GM21529 (cell line): ENCODE measurements around the gene AMH.
"Not testable (repeated sequence)": the region's sequence is repeated elsewhere in the genome, so short reads cannot be mapped to it uniquely, and the experiment has no call there.

Source experiments
- ATAC-seq: cut with Tn5 transposase; IDR thresholded peaks from one replicate; pipeline ENCODE4 v1.9.1; 2021; ENCODE audit not compliant: unreplicated experiment

Gene AMH

DNA sequence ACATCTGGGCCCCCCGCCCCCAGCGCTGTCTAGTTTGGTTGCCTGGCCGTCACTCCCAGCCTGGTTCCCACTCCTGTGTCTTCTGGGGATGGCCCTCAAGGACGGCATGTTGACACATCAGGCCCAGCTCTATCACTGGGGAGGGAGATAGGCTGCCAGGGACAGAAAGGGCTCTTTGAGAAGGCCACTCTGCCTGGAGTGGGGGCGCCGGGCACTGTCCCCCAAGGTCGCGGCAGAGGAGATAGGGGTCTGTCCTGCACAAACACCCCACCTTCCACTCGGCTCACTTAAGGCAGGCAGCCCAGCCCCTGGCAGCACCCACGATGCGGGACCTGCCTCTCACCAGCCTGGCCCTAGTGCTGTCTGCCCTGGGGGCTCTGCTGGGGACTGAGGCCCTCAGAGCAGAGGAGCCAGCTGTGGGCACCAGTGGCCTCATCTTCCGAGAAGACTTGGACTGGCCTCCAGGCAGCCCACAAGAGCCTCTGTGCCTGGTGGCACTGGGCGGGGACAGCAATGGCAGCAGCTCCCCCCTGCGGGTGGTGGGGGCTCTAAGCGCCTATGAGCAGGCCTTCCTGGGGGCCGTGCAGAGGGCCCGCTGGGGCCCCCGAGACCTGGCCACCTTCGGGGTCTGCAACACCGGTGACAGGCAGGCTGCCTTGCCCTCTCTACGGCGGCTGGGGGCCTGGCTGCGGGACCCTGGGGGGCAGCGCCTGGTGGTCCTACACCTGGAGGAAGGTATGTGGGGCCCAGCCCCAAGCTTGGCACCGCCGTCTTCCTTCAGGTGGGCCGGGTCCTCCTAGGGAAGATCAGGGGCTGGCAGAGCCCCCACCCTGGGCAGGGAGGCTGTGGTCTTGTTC, at the start of gene AMH:
Gene AMH, plus strand, starts transcription at position 314 of the 857 bp plus-strand sequence. Its CDS starts 10 bp downstream, at position 324.
- no peak for ATAC-seq

DNA sequence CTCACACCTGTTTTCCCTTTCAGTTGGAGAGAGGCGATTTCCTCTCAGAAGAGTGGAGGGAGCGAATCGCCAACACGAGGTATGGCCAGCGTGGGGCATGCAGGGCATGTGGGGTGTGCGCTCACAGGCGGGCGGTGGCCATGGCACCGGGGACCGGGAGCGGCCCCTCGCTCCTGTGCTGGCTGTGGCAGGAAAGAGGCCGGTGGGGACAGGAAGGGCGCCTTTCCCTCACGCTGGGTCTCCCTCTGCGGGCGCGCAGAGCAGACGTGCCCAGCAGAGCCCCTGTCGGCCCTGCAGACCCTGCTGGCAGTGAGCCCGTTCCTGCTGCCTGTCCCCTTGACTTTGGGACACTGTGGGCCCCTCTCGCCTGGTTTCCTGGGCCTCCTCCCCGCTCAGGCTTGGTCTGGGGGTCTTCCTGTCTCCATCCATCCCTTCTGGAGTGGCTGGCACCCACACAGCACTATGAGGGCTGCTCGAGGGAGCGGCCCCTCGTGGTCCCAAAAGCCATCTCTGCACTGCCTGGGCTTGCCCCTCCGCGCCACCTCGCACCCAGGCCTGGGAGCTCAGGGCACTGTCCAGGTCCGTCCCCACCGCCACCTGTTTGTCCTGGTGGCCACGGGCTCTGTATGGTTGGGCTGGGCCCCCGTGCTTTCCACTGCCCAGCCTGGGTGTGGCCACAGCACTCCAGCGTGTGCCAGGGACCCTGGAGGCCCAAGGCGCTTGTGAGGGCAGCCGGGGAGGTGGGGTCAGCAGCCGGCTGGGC, 49.1 kb upstream of the AMH start:
- ATAC-seq = no peak

DNA sequence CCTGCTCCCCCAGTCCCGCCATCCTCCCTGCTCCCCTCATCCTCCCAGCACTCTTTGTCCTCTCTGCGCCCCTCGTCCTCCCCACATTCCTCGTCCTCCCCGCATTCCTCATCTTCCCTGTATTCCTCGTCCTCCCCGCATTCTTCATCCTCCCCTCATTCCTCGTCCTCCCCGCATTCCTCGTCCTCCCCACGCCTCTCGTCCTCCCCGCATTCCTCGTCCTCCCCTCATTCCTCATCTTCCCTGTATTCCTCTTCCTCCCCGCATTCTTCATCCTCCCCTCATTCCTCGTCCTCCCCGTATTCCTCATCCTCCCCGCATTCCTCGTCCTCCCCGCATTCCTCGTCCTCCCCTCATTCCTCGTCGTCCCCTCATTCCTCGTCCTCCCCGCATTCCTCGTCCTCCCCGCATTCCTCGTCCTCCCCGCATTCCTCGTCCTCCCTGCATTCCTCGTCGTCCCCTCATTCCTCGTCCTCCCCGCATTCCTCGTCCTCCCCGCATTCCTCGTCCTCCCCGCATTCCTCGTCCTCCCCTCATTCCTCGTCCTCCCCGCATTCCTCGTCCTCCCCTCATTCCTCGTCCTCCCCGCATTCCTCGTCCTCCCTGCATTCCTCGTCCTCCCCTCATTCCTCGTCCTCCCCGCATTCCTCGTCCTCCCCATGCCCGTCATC, 48.4 kb upstream of the AMH start:
- ATAC-seq = not testable (repeated sequence)

DNA sequence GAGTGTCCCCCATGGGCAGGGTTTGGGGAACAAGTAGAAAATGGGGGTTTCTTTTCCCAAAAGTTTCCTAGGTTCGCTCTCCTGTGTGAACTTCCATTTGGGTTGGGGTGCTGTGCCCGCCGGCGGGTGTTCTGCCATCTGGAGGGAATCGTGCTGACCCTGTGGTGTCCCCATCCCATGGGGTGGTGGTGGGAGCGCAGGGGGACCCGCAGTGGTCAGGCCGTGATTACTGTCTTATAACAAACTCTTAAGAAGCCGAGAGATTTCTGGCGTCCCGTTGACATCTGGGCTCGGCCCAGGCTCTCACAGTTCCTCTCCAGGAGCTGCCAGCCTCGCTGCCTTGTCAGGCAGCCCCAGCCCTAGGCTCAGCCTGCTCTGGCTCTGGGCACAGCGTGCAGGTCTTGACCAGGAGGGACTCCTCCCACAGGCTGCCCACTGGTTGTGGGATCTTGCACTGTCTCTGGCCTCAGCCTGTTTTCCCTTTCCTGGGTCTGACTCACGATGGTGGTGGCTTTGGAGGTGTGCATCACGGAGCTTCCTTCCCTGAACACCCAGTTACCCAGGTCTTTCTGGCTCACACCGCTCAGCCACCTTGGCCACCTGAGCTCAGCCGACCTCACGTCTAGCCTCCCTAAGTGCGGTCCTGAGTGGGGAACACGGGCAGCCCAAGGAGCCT, 47.5 kb upstream of the AMH start:
- ATAC-seq = no peak

- ATAC-seq = no peak
These were observed 46.8 kb upstream of the AMH start for GRCh38 chr19:2202366-2202765.

DNA sequence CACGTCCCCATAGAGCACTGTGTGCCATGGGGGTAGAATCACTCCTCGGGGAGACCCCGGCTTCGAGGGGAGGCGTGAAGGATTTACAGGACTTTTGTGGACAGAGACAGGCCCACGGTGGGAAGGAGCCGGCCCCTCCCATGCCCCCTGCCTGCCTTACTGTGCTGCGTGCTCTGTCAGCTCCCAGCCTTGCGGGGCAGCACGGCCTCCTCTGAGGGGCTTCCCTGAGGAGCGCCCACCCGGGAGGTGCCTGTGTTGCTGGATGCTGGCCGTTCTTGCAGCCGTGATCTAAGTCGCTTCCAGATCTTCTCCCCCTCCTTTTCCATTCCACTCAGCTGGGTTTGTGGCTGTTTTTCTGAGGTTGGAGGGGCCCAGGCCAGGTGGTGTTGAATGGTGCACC, 42.1 kb upstream of the AMH start:
- no peak for ATAC-seq

- no peak for ATAC-seq
These were observed 40.9 kb upstream of the AMH start for GRCh38 chr19:2207991-2208860.

DNA sequence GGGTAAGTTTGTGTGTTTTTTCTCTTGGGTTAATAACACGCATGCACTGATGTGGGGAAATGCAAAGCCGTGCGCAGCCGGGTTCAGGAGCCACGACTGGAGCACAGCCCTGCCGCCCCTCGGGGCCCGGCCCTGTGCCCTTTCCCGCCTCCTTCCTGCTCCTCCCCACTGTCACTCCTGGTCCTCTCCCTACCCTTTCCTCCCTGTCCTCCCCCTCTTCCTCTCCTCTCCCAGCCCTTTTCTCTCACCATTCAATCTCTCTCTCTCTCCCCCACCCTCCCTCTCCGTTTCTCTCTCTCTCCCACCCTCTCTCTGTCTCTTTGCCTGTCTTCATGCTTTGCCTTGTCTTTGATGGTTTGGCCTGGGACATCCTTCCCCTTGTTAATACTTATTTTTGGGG, 40.1 kb upstream of the AMH start:
- ATAC-seq = no peak

- ATAC-seq = no peak
These were observed 39.7 kb upstream of the AMH start for GRCh38 chr19:2209408-2209807.

GRCh38 chr19:2210206-2210605, 38.9 kb upstream of the AMH start:
- ATAC-seq = no peak

DNA sequence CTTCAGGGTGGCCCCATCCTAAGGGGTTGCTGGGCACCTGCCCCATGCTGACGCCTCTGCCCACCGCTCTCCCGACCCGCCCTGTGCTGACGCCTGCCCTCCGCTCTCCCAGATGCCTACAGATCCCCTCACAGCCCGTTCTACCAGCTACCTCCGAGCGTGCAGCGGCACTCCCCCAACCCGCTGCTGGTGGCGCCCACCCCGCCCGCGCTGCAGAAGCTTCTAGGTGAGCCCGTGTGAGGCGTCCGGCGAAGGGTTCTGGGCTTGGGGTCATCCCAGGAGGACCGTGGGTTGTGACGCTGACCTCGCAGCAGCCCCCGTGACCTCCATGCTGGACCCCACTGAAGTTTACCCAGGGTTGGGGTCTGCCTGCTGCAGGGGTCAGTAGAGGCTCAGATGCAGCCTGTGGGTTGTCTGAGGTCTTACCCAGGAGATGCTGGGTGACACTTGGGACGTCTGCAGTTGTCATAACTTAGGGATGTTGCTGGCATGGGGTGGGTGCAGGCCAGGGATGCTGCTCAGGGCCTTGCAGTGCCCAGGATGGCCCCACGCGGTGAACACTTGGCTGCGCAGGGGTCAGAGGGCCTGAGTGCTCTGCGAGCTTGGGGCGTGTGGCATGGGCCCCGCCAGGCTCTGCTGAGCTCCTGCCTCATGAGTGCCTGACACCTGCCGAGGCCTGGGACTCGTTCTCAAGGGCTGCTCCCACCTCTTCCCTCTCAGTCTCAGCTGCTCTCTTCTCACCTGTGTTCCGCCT, 38.0 kb upstream of the AMH start:
- ATAC-seq = no peak

DNA sequence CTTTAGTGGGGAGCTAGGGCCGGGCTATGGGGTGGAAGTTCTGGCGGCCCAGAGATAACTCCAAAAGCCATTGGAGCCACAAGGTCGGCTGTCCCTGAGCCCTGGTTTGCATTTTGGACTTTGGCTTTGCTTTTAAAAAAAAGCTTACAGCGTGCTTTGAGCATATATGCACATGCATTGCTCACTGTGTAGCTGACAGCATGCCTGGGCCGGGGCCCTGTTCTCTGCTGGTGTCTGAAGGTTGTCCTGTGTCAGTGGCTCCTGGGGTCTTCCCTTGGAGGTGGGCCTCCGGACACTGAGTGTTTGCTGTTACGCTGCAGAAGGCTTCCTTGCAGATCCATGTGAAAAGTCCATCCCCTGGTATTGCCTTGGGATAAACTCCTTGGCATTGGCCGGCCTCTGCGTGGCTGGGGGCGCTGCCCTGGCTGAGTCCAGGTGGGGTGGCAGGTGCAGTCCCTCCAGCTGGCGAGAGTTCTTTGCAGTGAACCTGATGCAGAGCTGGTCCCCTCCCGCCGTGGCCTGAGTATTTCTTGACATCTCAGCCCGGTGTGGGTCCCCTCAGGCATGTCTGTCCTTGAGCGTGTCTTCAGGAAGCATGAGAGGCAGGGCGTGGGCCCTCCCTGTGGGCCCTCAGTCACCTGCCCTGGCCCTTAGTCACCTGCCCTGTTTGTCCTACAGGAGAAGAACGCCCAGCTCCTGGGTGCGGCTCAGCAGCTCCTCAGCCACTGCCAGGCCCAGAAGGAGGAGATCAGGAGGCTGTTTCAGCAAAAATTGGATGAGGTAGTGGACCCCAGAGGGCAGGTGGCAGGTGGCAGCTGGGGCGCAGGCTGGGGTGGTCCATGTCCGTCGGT, 36.0 kb upstream of the AMH start:
- no peak for ATAC-seq

- no peak for ATAC-seq
These were observed 35.3 kb upstream of the AMH start for GRCh38 chr19:2213799-2214198.

- ATAC-seq = no peak
These were observed 34.9 kb upstream of the AMH start for GRCh38 chr19:2214251-2214650.

DNA sequence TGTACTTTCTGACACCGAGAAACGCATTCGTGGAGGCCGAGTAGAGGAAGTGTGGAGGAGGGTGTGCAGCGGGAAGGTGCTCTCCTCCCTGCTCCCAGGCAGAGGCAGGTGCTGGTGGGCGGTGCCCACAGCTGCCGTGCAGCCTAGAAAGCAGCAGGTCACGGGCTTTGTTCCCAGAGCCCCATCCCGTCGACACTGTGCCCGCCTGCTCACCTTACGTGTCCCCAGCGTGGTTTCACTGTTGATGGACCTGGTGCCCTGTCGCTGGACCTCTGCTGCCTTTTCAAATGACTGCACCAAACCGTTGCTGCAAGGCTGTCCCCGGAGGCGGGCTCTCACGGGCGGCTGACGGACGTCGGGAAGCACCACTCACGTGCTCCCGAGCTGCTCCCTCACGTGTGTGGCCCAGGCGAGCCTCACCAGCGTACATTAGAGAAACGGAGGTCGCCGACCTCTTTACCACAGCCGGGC, 33.8 kb upstream of the AMH start:
- no peak for ATAC-seq

- ATAC-seq = no peak
These were observed 32.5 kb upstream of the AMH start for GRCh38 chr19:2216361-2217225.

DNA sequence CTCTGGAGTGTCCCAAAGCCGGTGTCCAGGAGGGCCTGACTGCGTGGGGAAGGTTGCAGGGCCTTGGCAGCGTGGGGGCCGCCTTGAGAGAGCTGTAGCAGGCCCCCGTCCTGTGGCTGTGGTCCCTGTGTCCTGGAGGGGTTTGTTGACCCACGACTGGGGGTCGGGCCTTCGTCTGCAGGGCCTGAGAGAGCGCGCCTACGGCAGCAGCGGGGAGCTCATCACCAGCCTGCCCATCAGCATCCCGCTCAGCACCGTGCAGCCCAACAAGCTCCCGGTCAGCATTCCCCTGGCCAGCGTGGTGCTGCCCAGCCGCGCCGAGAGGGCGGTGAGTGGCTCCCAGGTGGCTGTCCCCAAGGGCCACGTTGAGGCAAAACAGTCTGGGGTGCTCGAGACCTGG, 31.5 kb upstream of the AMH start:
- ATAC-seq = no peak

DNA sequence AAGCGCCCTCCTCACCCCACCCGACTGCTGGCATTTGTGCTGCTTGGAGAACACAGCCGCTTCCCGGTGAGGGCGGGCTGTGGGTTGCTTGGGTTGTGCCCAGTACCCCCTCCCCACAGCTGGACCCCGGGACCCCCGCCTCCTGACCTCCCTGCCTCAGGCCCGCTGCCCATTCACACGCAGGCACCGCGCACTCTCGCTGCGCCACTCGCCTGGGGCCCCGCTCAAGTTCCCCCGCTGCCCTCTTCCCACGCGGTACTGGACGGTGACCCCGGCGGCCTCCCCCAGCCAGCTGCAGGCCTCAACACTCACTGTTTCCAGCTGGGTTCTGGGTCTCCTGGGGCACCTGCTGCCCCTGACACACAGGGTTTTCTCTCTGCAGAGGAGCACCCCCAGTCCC, 29.4 kb upstream of the AMH start:
- no peak for ATAC-seq
